Measurements from ENCODE around the gene ARHGEF17.

ARHGEF17 gene

GRCh38 chr11:73355109-73355508 is 47.0 kb downstream of the ARHGEF17 start:
- ATAC-seq, result no peak

GRCh38 chr11:73356979-73357860 is 49.1 kb downstream of the ARHGEF17 start:
- no peak for ATAC-seq
- TF ChIP-seq TSHZ2 (CRISPR knock-in tag; IDR thresholded peaks at IDR 0.05), result no peak
- TF ChIP-seq ZFP30 (CRISPR knock-in tag; IDR thresholded peaks at IDR 0.05), result no peak
- TF ChIP-seq ZC3H10 (CRISPR knock-in tag; IDR thresholded peaks at IDR 0.05), result no peak
- no peak for TF ChIP-seq ZFP3 (CRISPR knock-in tag; IDR thresholded peaks at IDR 0.05)
- TF ChIP-seq TCF4 (CRISPR knock-in tag; IDR thresholded peaks at IDR 0.05; ENCODE audit: borderline replicate concordance), result no peak
- no peak for TF ChIP-seq ZNF8 (CRISPR knock-in tag; IDR thresholded peaks at IDR 0.05)
- TF ChIP-seq SNAI2 (CRISPR knock-in tag; IDR thresholded peaks at IDR 0.05), result no peak

More at GRCh38 chr11:73355109-73355508, 47.0 kb downstream of the ARHGEF17 start:
- TF ChIP-seq POU6F1 (CRISPR knock-in tag; IDR thresholded peaks at IDR 0.05; ENCODE audit: borderline replicate concordance, low read depth) (no peak), CSDC2 (CRISPR knock-in tag; IDR thresholded peaks at IDR 0.05) (no peak), PPARA (CRISPR knock-in tag; IDR thresholded peaks at IDR 0.05; ENCODE audit: borderline replicate concordance) (no peak), TCF4 (CRISPR knock-in tag; IDR thresholded peaks at IDR 0.05; ENCODE audit: borderline replicate concordance) (no peak), PATZ1 (CRISPR knock-in tag; IDR thresholded peaks at IDR 0.05; ENCODE audit: borderline replicate concordance) (no peak), ZFP3 (CRISPR knock-in tag; IDR thresholded peaks at IDR 0.05) (no peak), CREB5 (CRISPR knock-in tag; IDR thresholded peaks at IDR 0.05; ENCODE audit: low read depth) (no peak), TSHZ2 (CRISPR knock-in tag; IDR thresholded peaks at IDR 0.05) (no peak), ZC3H10 (CRISPR knock-in tag; IDR thresholded peaks at IDR 0.05) (no peak), GLIS3 (CRISPR knock-in tag; IDR thresholded peaks at IDR 0.05) (no peak), ESRRG (CRISPR knock-in tag; IDR thresholded peaks at IDR 0.05) (no peak), ZNF70 (CRISPR knock-in tag; IDR thresholded peaks at IDR 0.05) (no peak), CSRNP3 (CRISPR knock-in tag; IDR thresholded peaks at IDR 0.05) (no peak), ARNTL (CRISPR knock-in tag; IDR thresholded peaks at IDR 0.05; ENCODE audit: borderline replicate concordance, low read depth) (no peak)

All from SK-N-SH treated with all-trans-retinoic acid at 6 μM for 48 hours (cell line).